Measurements from ENCODE around the gene ANTXR2.

GRCh38 chr4:80079255-80079923 is 6.4 kb upstream of the ANTXR2 start:
- TF ChIP-seq CTCF (IDR thresholded peaks at IDR 0.05; ENCODE audit: low read depth, low read length) (no peak), MAX (IDR thresholded peaks at IDR 0.05; ENCODE audit: low read depth, low read length) (no peak), POLR2A (IDR thresholded peaks at IDR 0.05; ENCODE audit: extremely low read depth, insufficient read length) (no peak), MYC (IDR thresholded peaks at IDR 0.05; ENCODE audit: low read depth, low read length) (no peak)
